Esophagus squamous epithelium (tissue), 5 donors: Measurements from ENCODE around the gene LIN28B. TPM values are rescaled to one million over a fixed set of nuclear protein-coding genes. Genes with fewer than 3 reads are reported as not detected.

Source experiments
- DNase-seq: peaks from one replicate; lab custom pipeline; 2025; lab: John Stamatoyannopoulos, UW
- H3K27ac ChIP-seq, 4 donors: fragments of 200-600 bp; sonication (generic); one replicate each; pipeline ENCODE4 v1.5.1; 2016 to 2019; ENCODE audit warnings: mild to moderate bottlenecking in 1 of 4
- H3K27me3 ChIP-seq, 4 donors: fragments of 200-600 bp; sonication (generic); 1 replicate in 3 of 4; 2 replicates in 1 of 4; pipeline versions ENCODE4 v1.5.1 to v1.6.0; 2017 to 2021; ENCODE audit warnings: antibody characterized with exemption in 1 of 4
- H3K36me3 ChIP-seq, 3 donors: fragments of 200-600 bp; sonication (generic); one replicate each; pipeline ENCODE4 v1.5.1; 2016 to 2019
- H3K4me1 ChIP-seq, 3 donors: fragments of 200-600 bp; sonication (generic); one replicate each; pipeline ENCODE4 v1.5.1; 2017 to 2019
- H3K4me3 ChIP-seq, 4 donors: fragments of 200-600 bp; sonication (generic); 1 replicate in 3 of 4; 2 replicates in 1 of 4; pipeline ENCODE4 v1.5.1; 2016 to 2019; ENCODE audit warnings: mild to moderate bottlenecking in 2 of 4, moderate library complexity in 1 of 4
- H3K9me3 ChIP-seq, 3 donors: fragments of 200-600 bp; sonication (generic); one replicate each; pipeline ENCODE4 v1.5.1; 2016 to 2019
- CTCF ChIP-seq, 6 experiments: fragments of 450-650 bp in 4 of 6; fragments of 200-600 bp in 2 of 6; sonication (generic) in 2 of 6; IDR thresholded peaks; one replicate each; pipeline ENCODE4 v1.5.1; 2016 to 2019; ENCODE audit warnings: antibody characterized with exemption in 6 of 6, mild to moderate bottlenecking in 4 of 6, moderate library complexity in 4 of 6
- POLR2A ChIP-seq, 4 donors: fragments of 450-650 bp; IDR thresholded peaks; one replicate each; pipeline ENCODE4 v1.6.1; 2017; ENCODE audit warnings: antibody characterized with exemption in 4 of 4, mild to moderate bottlenecking in 4 of 4, moderate library complexity in 3 of 4
- WGBS, 2 donors: methylation state at CpG; one replicate each; pipeline ENCODE4 v1.1.5; 2018; 5-methylcytosine and 5-hydroxymethylcytosine counted together
- intact Hi-C: fragments of 100-400 bp; cut with DNase I; formaldehyde crosslinking; loops from one replicate; pipeline ENCODE4 v1.15.0; 2022
- total RNA-seq, 4 donors: library from RNA; depleted of rRNA; stranded (reverse); fragments of >200 nt; gene quantifications; one replicate each; pipeline ENCODE4 v1.1.0, GENCODE V29; 2016
- donor health status: DM: yes; HTN: yes; CAD: no.

Gene LIN28B
- total RNA-seq, 4 donors from 2014 or later: not detected

DNA sequence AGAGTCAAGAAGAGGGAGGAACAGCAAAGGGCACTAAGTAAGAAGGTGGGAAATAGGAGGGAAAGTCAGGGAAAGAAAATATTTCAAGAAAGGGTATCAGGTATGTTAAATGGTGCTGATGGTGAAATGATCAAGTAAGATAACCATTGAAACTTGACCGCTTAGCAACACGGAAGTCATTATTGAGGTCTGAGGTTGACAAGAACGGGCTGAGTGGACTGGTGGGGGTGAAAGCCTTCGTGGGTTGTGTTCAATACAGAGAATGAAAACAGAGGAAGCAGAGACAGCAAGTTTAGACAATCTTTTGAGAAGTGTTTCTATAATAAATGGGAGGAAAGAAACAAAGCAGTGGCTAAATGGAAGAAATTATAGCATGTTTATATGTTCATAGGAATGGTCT, 72.0 kb downstream of the LIN28B start:
- H3K36me3 ChIP-seq: no peaks in the 10 kb centered on the region
- no peaks in the 10 kb centered on the region for H3K4me1 ChIP-seq
- 71 to 72% methylated on average over 4 of the region's 4 CpGs for WGBS, 2 donors
- H3K4me3 ChIP-seq: no peak overlapping the region
- no peak for DNase-seq
- H3K27ac ChIP-seq: no peak overlapping the region
- TF ChIP-seq POLR2A (IDR thresholded peaks at IDR 0.05) (no peak), CTCF (IDR thresholded peaks at IDR 0.05) (no peak)
- intact Hi-C loops: no loop called here
- H3K27me3 ChIP-seq: no peaks in the 10 kb centered on the region
- no peaks in the 10 kb centered on the region for H3K9me3 ChIP-seq

DNA sequence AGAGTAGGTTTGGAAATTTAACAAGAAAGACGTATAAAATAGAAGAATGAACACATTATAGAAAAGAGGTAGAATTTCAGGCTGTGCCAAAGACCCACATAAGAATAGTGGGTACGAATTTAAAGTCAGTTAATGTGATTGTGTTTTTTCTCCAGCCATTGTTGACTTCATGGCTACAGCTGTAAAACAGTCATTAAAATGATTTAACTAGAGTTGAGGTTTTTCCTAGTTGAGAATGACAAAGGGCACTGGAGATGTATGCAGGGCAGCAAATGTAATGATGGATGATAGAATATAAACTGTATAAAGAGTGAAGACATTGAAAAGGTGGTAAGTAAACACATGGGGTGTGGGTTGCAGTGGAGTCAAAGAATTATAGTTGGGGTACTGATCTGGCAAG, 72.7 kb downstream of the LIN28B start:
- intact Hi-C loops: no loop called here
- no peak for DNase-seq
- Histone ChIP-seq H3K9me3 (no peaks in the 10 kb centered on the region), H3K36me3 (no peaks in the 10 kb centered on the region), H3K27me3 (no peaks in the 10 kb centered on the region), H3K27ac (no peak overlapping the region), H3K4me1 (no peaks in the 10 kb centered on the region), H3K4me3 (no peak overlapping the region)
- WGBS, 2 donors: 55 to 61% methylated on average over 2 of the region's 2 CpGs
- TF ChIP-seq POLR2A (IDR thresholded peaks at IDR 0.05) (no peak), CTCF (IDR thresholded peaks at IDR 0.05) (no peak)

DNA sequence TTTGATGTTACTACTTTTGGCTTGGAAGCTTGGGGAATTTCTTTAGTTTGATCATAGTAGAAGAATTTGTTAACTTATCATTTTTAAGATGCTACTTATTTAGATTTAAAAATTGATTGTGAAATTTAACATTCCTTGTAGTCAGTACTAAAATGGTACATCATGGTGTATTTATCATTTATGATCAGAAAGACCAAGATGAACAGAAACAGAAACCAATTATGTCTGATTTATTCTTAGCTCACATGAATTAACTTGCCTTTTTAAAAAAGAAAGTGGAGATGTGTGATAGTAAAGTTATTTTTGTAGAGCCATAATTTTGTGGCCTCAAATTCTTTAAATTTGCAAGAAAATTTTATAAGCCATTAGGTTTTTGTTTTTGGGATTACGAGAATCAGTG, 77.6 kb downstream of the LIN28B start:
- Histone ChIP-seq H3K9me3 (no peaks in the 10 kb centered on the region), H3K4me3 (no peak overlapping the region), H3K27ac (no peak overlapping the region), H3K36me3 (no peaks in the 10 kb centered on the region), H3K27me3 (no peaks in the 10 kb centered on the region), H3K4me1 (no peaks in the 10 kb centered on the region)
- no peak for DNase-seq
- WGBS, 2 donors: 66 to 77% methylated on average over 1 of the region's 1 CpG
- no peak for TF ChIP-seq POLR2A (IDR thresholded peaks at IDR 0.05)
- TF ChIP-seq CTCF (IDR thresholded peaks at IDR 0.05): no peak
- intact Hi-C loops: no loop called here

- Histone ChIP-seq H3K36me3 (no peaks in the 10 kb centered on the region), H3K9me3 (no peaks in the 10 kb centered on the region), H3K4me1 (no peaks in the 10 kb centered on the region), H3K27me3 (no peaks in the 10 kb centered on the region), H3K27ac (no peak overlapping the region), H3K4me3 (no peak overlapping the region)
- intact Hi-C loops: no loop called here
- TF ChIP-seq POLR2A (IDR thresholded peaks at IDR 0.05) (no peak), CTCF (IDR thresholded peaks at IDR 0.05) (no peak)
- no peak for DNase-seq
These were observed 78.4 kb downstream of the LIN28B start for GRCh38 chr6:105035299-105035698.

GRCh38 chr6:105036351-105036750, 79.4 kb downstream of the LIN28B start:
- no peak for DNase-seq
- Histone ChIP-seq H3K27ac (no peak overlapping the region), H3K36me3 (no peaks in the 10 kb centered on the region), H3K4me3 (no peak overlapping the region), H3K9me3 (no peaks in the 10 kb centered on the region), H3K27me3 (no peaks in the 10 kb centered on the region), H3K4me1 (no peaks in the 10 kb centered on the region)
- WGBS, 2 donors: 67 to 92% methylated on average over 1 of the region's 1 CpG
- intact Hi-C loops: no loop called here
- TF ChIP-seq CTCF (IDR thresholded peaks at IDR 0.05) (no peak), POLR2A (IDR thresholded peaks at IDR 0.05) (no peak)
